SW480 (cell line): ENCODE data around the gene HELZ.

Experiments used
- DNase-seq: peaks from one replicate; pipeline ENCODE4 v3.0.0-alpha.2; 2016; ENCODE audit warnings: low spot score

Gene HELZ

GRCh38 chr17:67186782-67187181 lies 58.2 kb downstream of the HELZ start:
- DNase-seq = no peak

GRCh38 chr17:67183531-67183930 lies 61.5 kb downstream of the HELZ start:
- no peak for DNase-seq

GRCh38 chr17:67181825-67182224 lies 63.2 kb downstream of the HELZ start:
- no peak for DNase-seq

- no peak for DNase-seq
These were observed 64.7 kb downstream of the HELZ start for GRCh38 chr17:67180275-67180674.

GRCh38 chr17:67178555-67178954 lies 66.4 kb downstream of the HELZ start:
- DNase-seq = no peak

- DNase-seq = no peak
These were observed 67.3 kb downstream of the HELZ start for GRCh38 chr17:67177732-67178131.

- no peak for DNase-seq
These were observed 70.8 kb downstream of the HELZ start for GRCh38 chr17:67174190-67174589.

GRCh38 chr17:67171560-67171959 lies 73.4 kb downstream of the HELZ start:
- no peak for DNase-seq

GRCh38 chr17:67168496-67168895 lies 76.5 kb downstream of the HELZ start:
- no peak for DNase-seq

- DNase-seq = no peak
These were observed 79.8 kb downstream of the HELZ start for GRCh38 chr17:67165201-67165600.

- no peak for DNase-seq
These were observed 80.7 kb downstream of the HELZ start for GRCh38 chr17:67164302-67164701.

- DNase-seq = no peak
These were observed 82.2 kb downstream of the HELZ start for GRCh38 chr17:67162771-67163170.

GRCh38 chr17:67161573-67161972 lies 83.4 kb downstream of the HELZ start:
- DNase-seq = no peak

GRCh38 chr17:67160791-67161190 lies 84.2 kb downstream of the HELZ start:
- DNase-seq = no peak

GRCh38 chr17:67157732-67158639 lies 87.0 kb downstream of the HELZ start:
- DNase-seq = peak; percentile 53

- no peak for DNase-seq
These were observed 88.5 kb downstream of the HELZ start for GRCh38 chr17:67156269-67157199.

- DNase-seq = no peak
These were observed 92.2 kb downstream of the HELZ start for GRCh38 chr17:67152824-67153223.

- DNase-seq = peak; percentile 35
These were observed 93.3 kb downstream of the HELZ start for GRCh38 chr17:67151717-67152116.

- no peak for DNase-seq
These were observed 94.2 kb downstream of the HELZ start for GRCh38 chr17:67150826-67151225.

- DNase-seq = no peak
These were observed 96.6 kb downstream of the HELZ start for GRCh38 chr17:67148352-67148751.

GRCh38 chr17:67145183-67145805 lies 99.7 kb downstream of the HELZ start:
- no peak for DNase-seq

GRCh38 chr17:67143318-67143717 lies 101.7 kb downstream of the HELZ start:
- DNase-seq = no peak
